ENCODE results near the gene IL11.
"Not testable (repeated sequence)": the region's sequence is repeated elsewhere in the genome, so short reads cannot be mapped to it uniquely, and the experiment has no call there.

The IL11 gene

DNA sequence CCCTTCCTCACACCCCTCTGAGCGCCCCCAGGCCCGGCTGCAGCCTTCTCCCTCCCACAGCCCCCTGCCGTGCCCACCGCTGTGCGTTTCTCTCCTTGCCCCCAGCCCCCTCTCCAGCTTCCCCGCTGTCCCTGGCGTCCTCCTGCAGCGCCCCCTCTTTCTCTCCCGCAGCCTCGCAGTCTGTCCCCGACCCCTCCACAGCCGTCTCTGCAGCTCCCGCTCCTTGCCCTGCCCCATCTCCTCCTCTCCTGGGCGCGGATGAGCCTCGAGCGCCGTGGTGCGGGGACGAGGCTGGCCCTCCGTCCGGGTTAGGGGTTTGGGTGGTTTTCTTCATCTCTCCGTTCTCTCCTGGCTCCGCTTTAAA is 29.5 kb downstream of the IL11 start:
- H3K4me3 ChIP-seq (replicated peaks; ENCODE audit: low read depth, low read length): peak overlapping the region; percentile 71
- peak; percentile 31 for TF ChIP-seq CTCF (IDR thresholded peaks at IDR 0.05; ENCODE audit: insufficient read depth, low read length, poor library complexity, severe bottlenecking)
- DNase-seq (ENCODE audit: extremely low read depth, insufficient read length): no peak
- no peaks in the 10 kb centered on the region; the same call in none of the 2 replicates for H3K36me3 ChIP-seq (ENCODE audit: control insufficient read depth, insufficient read depth, low read length)
- no peaks in the 10 kb centered on the region for H3K27me3 ChIP-seq (replicated peaks; ENCODE audit: control insufficient read depth, insufficient read depth, low read length)

DNA sequence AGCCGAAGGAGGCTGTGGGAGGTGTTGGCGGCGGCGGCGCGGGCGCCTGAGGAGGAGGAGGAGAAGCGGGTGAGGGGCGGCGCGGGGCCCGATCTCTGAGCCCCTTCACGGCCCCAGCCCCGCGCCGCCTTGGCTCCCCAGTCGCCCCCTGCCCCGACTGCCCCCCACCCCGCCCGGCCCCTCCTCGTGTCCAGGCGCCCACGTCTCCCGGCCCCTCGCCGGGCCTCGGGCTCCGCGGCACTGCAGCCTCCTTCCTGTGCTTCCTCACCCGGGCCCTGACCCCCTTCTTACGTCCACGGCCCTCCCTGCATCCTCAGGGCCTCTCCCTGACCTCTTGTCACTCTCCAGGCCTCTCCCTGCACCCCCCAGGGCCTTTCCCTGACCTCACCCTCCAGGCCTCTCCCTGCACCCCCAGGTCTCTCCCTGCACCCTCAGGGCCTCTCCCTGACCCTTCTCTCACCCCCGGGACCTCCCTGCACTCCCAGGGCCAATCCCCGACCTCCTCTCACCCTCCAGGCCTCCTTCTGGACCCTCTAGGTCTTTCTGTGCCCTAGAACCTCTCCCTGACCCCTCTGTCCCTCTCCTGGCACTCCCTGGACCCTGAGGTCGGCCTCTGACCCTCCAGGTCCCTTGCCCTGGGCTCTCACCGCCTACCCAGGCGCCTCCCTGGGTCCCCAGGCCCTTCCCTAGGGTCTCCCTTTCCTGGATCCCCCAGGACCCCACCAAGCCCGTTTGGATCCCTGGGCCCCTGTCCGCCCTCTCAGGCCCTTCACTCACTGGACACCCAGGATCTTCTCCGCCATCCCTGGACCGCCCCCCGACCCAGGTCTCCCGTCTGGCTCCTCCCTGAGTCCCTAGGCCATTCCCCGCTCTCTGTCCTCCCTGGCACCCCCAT is 30.1 kb downstream of the IL11 start:
- Histone ChIP-seq H3K36me3 (ENCODE audit: control insufficient read depth, insufficient read depth, low read length) (no peaks in the 10 kb centered on the region; the same call in none of the 2 replicates), H3K27me3 (replicated peaks; ENCODE audit: control insufficient read depth, insufficient read depth, low read length) (no peaks in the 10 kb centered on the region), H3K4me3 (replicated peaks; ENCODE audit: low read depth, low read length) (peak overlapping the region; percentile 71)
- no peak for TF ChIP-seq CTCF (IDR thresholded peaks at IDR 0.05; ENCODE audit: insufficient read depth, low read length, poor library complexity, severe bottlenecking)
- no peak for DNase-seq (ENCODE audit: extremely low read depth, insufficient read length)

- peak; percentile 100 for DNase-seq (ENCODE audit: extremely low read depth, insufficient read length)
- Histone ChIP-seq H3K36me3 (ENCODE audit: control insufficient read depth, insufficient read depth, low read length) (no peaks in the 10 kb centered on the region; the same call in none of the 2 replicates), H3K4me3 (replicated peaks; ENCODE audit: low read depth, low read length) (peak within 1 kb of the TSS; percentile 71), H3K27me3 (replicated peaks; ENCODE audit: control insufficient read depth, insufficient read depth, low read length) (no peaks in the 10 kb centered on the region)
- no peak for TF ChIP-seq CTCF (IDR thresholded peaks at IDR 0.05; ENCODE audit: insufficient read depth, low read length, poor library complexity, severe bottlenecking)
These were observed 31.0 kb downstream of the IL11 start, which contains the start of gene KMT5C for GRCh38 chr19:55339105-55339888. Gene KMT5C (plus strand): TSS chr19:55339876. CDS start chr19:55341937, 2,061 bp downstream.

DNA sequence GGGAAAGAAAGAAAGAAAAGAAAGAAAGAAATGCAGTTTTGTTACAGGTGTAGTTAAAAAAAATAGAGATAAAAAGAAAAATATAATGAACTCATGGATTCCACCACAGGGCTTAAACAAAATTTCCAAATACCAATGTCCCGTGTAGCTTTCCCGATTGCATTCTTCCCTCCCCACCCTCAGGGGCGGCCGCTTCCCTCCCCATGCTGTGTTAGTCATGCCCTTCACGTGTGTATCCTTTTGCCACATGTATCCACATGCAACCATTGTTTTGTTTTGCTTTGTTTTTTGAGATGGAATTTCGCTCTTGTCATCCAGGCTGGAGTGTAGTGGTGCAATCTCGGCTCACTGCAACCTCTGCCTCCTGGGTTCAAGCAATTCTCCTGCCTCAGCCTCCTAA is 34.2 kb downstream of the IL11 start:
- H3K4me3 ChIP-seq (replicated peaks; ENCODE audit: low read depth, low read length): no peak overlapping the region
- H3K27me3 ChIP-seq (replicated peaks; ENCODE audit: control insufficient read depth, insufficient read depth, low read length): no peaks in the 10 kb centered on the region
- no peak for DNase-seq (ENCODE audit: extremely low read depth, insufficient read length)
- no peaks in the 10 kb centered on the region for H3K36me3 ChIP-seq (ENCODE audit: control insufficient read depth, insufficient read depth, low read length)
- TF ChIP-seq CTCF (IDR thresholded peaks at IDR 0.05; ENCODE audit: insufficient read depth, low read length, poor library complexity, severe bottlenecking): no peak

DNA sequence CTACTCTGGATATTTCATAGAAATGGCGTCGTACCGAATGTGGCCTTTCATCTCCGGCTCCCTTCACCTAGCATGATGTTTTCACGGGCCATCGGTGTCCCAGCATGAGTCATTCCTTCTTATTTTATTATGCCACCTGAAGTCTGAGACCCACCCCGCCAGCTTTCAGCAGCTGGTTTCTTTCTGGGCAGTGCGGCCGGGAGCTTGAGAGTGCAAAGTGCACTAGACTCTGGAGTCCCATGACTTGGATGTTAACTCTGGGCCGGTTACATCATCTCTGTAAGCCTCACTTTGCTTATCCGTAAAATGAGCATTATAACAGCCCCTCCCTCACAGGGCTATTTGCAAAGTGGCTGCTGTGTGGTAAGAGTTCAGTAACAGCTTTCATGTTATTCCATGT is 36.4 kb downstream of the IL11 start:
- TF ChIP-seq CTCF (IDR thresholded peaks at IDR 0.05; ENCODE audit: insufficient read depth, low read length, poor library complexity, severe bottlenecking): no peak
- no peaks in the 10 kb centered on the region for H3K36me3 ChIP-seq (ENCODE audit: control insufficient read depth, insufficient read depth, low read length)
- no peak overlapping the region for H3K4me3 ChIP-seq (replicated peaks; ENCODE audit: low read depth, low read length)
- no peak for DNase-seq (ENCODE audit: extremely low read depth, insufficient read length)
- no peaks in the 10 kb centered on the region for H3K27me3 ChIP-seq (replicated peaks; ENCODE audit: control insufficient read depth, insufficient read depth, low read length)

- not testable (repeated sequence) for H3K36me3 ChIP-seq (ENCODE audit: control insufficient read depth, insufficient read depth, low read length); H3K4me3 ChIP-seq (replicated peaks; ENCODE audit: low read depth, low read length); H3K27me3 ChIP-seq (replicated peaks; ENCODE audit: control insufficient read depth, insufficient read depth, low read length); DNase-seq (ENCODE audit: extremely low read depth, insufficient read length)
These were observed 40.5 kb downstream of the IL11 start for GRCh38 chr19:55329791-55330190.

DNA sequence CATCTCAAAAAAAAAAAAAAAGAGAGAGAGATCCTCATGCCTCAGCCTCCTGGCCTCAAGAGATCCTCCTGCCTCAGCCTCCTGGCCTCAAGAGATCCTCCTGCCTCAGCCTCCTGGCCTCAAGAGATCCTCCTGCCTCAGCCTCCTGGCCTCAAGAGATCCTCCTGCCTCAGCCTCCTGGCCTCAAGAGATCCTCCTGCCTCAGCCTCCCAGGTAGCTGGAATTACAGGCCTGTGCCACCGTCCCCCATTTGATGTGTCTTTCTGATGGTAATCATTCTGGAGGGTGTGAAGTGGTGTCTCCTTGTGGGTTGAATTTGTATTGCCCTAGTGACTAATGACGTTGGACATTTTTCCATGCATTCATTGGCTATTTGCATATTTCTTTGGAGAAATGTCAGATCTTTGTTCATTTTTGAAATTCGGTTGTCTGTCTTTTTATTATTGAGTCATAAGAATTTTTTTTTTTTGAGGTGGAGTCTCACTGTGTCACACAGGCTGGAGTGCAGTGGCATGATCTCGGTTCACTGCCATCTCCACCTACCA is 41.4 kb downstream of the IL11 start:
- H3K4me3 ChIP-seq (replicated peaks; ENCODE audit: low read depth, low read length); DNase-seq (ENCODE audit: extremely low read depth, insufficient read length); H3K27me3 ChIP-seq (replicated peaks; ENCODE audit: control insufficient read depth, insufficient read depth, low read length); H3K36me3 ChIP-seq (ENCODE audit: control insufficient read depth, insufficient read depth, low read length): not testable (repeated sequence)
